AG09319 (cell line): ENCODE measurements around the gene KNL1.

Source experiments
- DNase-seq: peaks from one replicate; pipeline ENCODE4 v3.0.0-alpha.2; 2010; ENCODE audit warnings: low read depth; ENCODE audit errors: extremely low read depth
- TF ChIP-seq, protein P1 (sequence below): IDR thresholded peaks from 2 replicates; pipeline ENCODE4 v1.5.1; 2011; ENCODE audit warnings: low read depth, mild to moderate bottlenecking, inconsistent platforms, low read length, moderate library complexity

Gene KNL1

DNA sequence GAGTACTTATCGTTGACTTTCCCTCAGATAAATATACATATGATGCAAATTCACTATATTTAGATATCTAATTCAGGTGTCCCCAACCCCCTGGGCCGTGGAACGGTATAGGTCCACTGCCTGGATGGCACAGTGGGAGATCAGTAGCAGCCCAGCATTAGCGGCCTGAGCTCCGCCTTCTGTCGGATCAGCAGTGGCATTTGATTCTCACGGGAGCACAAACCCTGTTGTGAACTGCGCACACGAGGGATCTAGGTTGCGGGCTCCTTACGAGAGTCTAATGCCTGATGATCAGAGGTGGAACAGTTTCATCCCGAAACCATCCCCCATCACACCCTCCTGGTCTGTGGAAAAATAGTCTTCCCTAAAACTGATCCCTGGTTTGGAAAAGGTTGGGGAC lies 6.9 kb downstream of the KNL1 start:
- TF ChIP-seq, protein P1, sequence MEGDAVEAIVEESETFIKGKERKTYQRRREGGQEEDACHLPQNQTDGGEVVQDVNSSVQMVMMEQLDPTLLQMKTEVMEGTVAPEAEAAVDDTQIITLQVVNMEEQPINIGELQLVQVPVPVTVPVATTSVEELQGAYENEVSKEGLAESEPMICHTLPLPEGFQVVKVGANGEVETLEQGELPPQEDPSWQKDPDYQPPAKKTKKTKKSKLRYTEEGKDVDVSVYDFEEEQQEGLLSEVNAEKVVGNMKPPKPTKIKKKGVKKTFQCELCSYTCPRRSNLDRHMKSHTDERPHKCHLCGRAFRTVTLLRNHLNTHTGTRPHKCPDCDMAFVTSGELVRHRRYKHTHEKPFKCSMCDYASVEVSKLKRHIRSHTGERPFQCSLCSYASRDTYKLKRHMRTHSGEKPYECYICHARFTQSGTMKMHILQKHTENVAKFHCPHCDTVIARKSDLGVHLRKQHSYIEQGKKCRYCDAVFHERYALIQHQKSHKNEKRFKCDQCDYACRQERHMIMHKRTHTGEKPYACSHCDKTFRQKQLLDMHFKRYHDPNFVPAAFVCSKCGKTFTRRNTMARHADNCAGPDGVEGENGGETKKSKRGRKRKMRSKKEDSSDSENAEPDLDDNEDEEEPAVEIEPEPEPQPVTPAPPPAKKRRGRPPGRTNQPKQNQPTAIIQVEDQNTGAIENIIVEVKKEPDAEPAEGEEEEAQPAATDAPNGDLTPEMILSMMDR: no peak
- DNase-seq: no peak

DNA sequence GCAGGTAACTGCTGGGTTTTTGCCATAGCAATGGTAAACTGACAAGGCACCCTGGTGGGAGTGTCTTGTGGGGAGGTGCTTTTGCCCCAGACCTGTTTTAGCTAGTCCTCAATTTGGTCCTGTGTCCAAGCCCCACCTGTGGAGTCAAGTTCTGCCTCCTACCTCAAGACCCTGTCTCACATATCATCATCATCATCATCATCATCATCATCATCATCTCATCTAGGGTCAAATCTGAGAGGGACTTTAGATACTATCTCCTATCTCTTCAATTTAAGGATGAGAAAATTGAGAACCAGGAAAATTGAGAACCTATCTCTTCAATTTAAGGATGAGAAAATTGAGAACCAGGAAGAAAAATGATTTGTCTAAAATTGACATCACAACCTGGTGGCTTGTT lies 9.9 kb downstream of the KNL1 start:
- no peak for DNase-seq
- TF ChIP-seq, protein P1: no peak

DNA sequence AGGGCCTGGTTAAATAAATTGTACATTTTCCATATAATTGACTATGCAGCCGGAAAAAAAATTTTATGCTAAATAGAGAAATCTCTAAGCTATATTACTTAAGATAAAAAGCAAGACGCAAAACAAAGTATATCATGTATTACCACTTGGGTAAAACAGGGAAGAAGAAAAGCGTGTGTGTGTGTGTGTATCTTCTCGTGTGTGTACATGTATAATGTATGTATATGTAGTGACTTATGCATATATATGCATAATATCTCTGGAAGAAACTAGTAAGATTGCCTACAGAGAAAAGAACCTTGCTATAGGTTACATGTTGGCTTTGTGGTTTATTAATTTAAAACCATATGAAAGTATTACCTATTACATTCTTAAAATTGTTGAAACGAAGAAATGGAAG lies 19.0 kb downstream of the KNL1 start:
- TF ChIP-seq, protein P1: no peak
- DNase-seq: no peak

DNA sequence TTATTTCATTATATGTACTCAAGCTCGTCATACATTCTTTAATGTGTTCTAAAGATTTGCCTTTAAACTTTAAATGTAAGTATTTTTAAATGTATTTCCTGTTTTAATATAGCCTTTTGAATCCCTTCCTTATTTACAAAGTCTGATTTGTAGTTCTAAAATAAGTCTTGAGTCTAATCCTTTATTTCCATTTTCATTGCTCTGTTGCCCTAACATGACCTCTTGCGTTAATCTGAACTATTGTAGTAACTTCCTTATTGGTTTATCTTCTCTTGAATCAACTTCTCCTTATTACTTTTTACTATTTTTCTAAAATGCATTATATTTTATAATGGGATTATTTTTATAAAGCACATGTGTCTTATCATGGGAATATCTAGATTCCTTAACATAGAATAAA lies 24.0 kb downstream of the KNL1 start:
- DNase-seq: no peak
- TF ChIP-seq, protein P1: no peak

DNA sequence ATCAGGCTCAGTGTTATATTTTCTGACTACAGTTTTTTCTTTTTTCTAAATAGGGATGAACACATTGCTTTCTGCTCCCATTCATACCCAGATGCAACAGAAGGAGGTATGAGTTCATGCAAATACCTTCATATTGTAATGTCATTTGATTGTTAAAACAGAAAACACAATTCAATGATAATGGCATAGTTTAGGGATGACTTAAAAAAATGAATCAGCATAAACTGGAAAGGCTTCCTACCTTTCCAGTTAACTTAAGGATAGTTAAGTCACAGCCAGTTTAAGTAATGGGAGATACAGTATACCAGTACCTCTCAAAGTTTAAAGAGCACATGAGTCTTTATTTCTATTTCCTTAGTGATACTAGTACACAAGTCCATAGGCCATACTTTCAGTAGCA lies 24.9 kb downstream of the KNL1 start:
- no peak for DNase-seq
- TF ChIP-seq, protein P1: no peak

DNA sequence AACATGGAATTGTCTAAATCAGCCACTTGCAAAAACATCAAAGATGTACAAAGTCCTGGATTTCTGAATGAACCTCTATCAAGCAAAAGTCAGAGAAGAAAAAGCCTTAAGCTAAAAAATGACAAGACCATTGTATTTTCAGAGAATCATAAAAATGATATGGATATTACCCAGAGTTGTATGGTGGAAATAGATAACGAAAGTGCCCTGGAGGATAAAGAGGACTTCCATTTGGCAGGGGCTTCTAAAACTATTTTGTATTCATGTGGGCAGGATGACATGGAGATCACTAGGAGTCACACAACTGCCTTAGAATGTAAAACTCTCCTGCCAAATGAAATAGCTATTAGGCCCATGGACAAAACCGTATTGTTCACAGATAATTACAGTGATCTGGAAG lies 29.3 kb downstream of the KNL1 start:
- TF ChIP-seq, protein P1: no peak
- no peak for DNase-seq

DNA sequence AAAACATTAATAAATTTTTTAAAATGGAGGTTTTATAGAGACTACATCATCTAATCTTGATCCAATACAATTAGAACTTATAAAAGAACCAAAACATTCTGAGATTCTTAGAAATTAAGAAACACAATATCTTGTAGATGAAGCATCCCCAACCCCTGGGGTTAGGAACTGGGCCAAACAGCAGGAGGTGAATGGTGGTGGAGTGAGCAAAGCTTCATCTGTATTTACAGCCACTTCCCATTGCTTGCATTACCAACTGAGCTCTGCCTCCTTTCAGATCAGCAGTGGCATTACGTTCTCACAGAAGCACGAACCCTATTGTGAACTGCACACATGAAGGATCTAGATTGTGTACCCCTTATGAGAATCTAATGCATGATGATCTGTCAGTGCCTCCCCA lies 36.3 kb downstream of the KNL1 start:
- no peak for DNase-seq
- TF ChIP-seq, protein P1: no peak
